Testis (tissue), 2 donors: Measurements from ENCODE around the gene ALG9.

ENCODE experiments used
- POLR2A ChIP-seq: fragments of 450-650 bp; IDR thresholded peaks from one replicate; pipeline ENCODE4 v1.6.1; 2017; ENCODE audit warnings: antibody characterized with exemption, mild to moderate bottlenecking, moderate library complexity
- TF ChIP-seq, protein P1 (sequence below), 3 experiments: fragments of 450-650 bp in 2 of 3; fragments of 200-600 bp in 1 of 3; sonication (generic) in 1 of 3; IDR thresholded peaks; one replicate each; pipeline ENCODE4 v1.5.1; 2016 to 2019; ENCODE audit warnings: antibody characterized with exemption in 3 of 3, mild to moderate bottlenecking in 2 of 3, moderate library complexity in 1 of 3

GRCh38 chr11:111851067-111851466 is 20.3 kb downstream of the ALG9 start:
- TF ChIP-seq, protein P1, sequence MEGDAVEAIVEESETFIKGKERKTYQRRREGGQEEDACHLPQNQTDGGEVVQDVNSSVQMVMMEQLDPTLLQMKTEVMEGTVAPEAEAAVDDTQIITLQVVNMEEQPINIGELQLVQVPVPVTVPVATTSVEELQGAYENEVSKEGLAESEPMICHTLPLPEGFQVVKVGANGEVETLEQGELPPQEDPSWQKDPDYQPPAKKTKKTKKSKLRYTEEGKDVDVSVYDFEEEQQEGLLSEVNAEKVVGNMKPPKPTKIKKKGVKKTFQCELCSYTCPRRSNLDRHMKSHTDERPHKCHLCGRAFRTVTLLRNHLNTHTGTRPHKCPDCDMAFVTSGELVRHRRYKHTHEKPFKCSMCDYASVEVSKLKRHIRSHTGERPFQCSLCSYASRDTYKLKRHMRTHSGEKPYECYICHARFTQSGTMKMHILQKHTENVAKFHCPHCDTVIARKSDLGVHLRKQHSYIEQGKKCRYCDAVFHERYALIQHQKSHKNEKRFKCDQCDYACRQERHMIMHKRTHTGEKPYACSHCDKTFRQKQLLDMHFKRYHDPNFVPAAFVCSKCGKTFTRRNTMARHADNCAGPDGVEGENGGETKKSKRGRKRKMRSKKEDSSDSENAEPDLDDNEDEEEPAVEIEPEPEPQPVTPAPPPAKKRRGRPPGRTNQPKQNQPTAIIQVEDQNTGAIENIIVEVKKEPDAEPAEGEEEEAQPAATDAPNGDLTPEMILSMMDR (IDR thresholded peaks at IDR 0.05), result no peak
- no peak for TF ChIP-seq POLR2A
